GM06990 (cell line): ENCODE results near the gene PKD2L1.

Source experiments
- DNase-seq: peaks from one replicate; pipeline ENCODE4 v3.0.0-alpha.2; 2011; ENCODE audit not compliant: insufficient read length; ENCODE audit errors: extremely low read depth
- H3K27me3 ChIP-seq: replicated peaks from 2 replicates; pipeline ENCODE4 v1.6.0; 2011; ENCODE audit warnings: low read length; ENCODE audit not compliant: control insufficient read depth, insufficient read depth
- H3K36me3 ChIP-seq: 2 replicates; pipeline ENCODE4 v1.5.1; 2011; ENCODE audit warnings: low read length; ENCODE audit not compliant: control insufficient read depth, insufficient read depth
- H3K4me3 ChIP-seq: replicated peaks from 2 replicates; pipeline ENCODE4 v1.5.1; 2011; ENCODE audit warnings: low read depth, mild to moderate bottlenecking, control low read depth, low read length
- CTCF ChIP-seq: IDR thresholded peaks from 2 replicates; pipeline ENCODE4 v1.5.1; 2011; ENCODE audit warnings: low read length, control low read depth, mild to moderate bottlenecking, inconsistent platforms; ENCODE audit not compliant: insufficient read depth, poor library complexity, severe bottlenecking

The PKD2L1 gene

DNA sequence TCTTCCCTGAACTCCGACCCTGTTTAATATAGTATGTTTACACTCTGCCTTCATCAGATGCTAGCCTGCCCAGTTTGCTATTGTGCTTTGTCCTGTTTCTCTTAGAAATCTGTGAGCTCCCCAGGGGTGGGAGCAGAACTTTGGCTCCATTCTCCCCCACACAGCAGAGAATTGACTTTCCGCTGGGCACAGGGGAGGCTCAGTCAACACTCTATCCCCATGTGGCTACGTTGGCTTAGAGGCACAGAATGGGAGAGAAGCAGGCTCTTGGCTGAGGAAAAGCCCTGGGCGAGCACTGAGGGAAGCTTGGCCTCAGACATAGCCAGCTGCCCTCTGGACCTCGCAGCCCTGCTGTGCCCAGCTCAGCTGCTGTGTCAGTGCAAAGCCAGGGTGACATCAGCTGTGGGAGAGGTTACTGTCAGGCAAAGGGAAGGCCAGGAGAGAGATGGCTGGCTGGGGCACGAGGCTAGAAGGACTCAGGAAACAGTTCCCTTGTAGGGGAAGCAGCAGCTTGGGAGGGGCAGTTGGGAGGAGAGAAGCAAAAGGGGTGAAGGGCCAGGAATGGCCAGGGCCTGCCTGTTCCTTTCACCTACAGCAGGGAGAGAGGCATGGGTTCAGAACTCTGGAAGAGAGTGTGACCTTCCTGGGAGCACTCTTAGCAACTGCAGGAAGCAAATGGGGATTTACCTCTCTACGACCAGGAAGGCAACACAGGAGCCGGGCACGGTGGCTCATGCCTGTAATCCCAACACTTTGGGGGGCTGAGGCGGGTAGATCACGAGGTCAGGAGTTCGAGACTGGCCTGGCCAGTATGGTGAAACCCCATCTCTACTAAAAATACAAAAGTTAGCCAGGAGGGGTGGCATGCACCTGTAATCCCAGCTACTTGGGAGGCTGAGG lies 11.2 kb upstream of the PKD2L1 start:
- no peak for DNase-seq
- no peak for TF ChIP-seq CTCF
- Histone ChIP-seq H3K27me3 (no peaks in the 10 kb centered on the region), H3K4me3 (no peak overlapping the region), H3K36me3 (no peaks in the 10 kb centered on the region)

- Histone ChIP-seq H3K4me3 (no peak overlapping the region), H3K36me3 (no peaks in the 10 kb centered on the region), H3K27me3 (peaks cover 3% of the 10 kb centered on the region)
- no peak for TF ChIP-seq CTCF
- DNase-seq, result peak; percentile 49
Observed at GRCh38 chr10:100339236-100339635, 9.2 kb upstream of the PKD2L1 start.

GRCh38 chr10:100338434-100339036 lies 8.5 kb upstream of the PKD2L1 start:
- TF ChIP-seq CTCF, result peak; percentile 93
- no peaks in the 10 kb centered on the region for H3K36me3 ChIP-seq
- DNase-seq, result peak; percentile 50
- H3K4me3 ChIP-seq, result no peak overlapping the region
- peaks cover 3% of the 10 kb centered on the region for H3K27me3 ChIP-seq

GRCh38 chr10:100334762-100335161 lies 4.7 kb upstream of the PKD2L1 start:
- Histone ChIP-seq H3K4me3 (no peak overlapping the region), H3K27me3 (peaks cover 3% of the 10 kb centered on the region), H3K36me3 (no peaks in the 10 kb centered on the region)
- no peak for TF ChIP-seq CTCF
- no peak for DNase-seq

GRCh38 chr10:100333661-100334440 lies 3.8 kb upstream of the PKD2L1 start:
- no peak for DNase-seq
- no peak for TF ChIP-seq CTCF
- no peak overlapping the region for H3K4me3 ChIP-seq
- H3K27me3 ChIP-seq, result peaks cover 3% of the 10 kb centered on the region
- no peaks in the 10 kb centered on the region for H3K36me3 ChIP-seq
